Measurements from ENCODE around the gene TNS1.
"Not testable (repeated sequence)": the region's sequence is repeated elsewhere in the genome, so short reads cannot be mapped to it uniquely, and the experiment has no call there.

Gene TNS1

DNA sequence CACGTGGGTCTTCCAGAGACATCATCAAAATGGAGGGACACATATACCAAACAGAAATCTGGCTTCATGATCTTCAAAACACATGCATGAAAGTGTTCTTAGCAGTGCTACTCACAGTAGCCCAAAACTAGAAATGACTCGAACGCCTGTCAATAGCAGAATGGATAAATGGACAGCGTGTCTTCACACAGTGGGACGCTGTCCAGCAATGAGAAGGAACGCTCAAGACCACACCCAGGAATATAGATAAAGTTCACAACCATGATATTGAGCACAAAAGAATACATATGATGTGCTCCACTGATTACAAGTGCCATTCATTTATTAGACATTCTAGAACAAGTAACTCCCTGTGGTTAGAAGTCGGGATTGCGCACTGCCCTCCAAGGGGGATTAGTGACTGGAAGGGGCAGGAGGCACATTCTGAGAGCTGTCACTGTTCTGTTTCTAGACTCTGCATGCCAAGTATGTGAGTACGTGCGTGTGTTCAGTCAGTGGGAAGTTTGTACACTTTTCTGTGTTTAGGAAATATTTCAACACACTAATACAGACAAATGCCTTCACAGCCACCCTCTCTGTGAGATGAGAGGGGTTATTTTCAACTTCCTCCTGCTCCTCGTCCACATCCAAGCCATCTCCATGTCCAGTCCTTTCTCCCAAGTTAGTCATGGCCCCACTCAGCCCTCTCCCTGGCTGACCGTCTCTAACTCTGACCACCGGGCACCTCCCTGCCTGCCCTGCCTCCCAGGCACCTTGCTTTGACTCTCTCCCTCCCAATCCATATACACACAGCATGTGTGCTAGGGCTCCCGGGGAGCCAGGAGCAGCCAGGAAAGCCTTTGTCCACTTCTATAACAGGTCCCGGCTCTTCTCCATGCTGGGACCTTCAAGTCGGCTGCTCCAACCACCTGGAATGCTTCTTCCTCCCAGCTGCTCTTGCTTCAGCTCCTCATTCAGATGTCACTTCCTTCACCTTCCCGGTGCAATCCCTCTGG is 26.9 kb upstream of the TNS1 start:
- DNase-seq = no peak

DNA sequence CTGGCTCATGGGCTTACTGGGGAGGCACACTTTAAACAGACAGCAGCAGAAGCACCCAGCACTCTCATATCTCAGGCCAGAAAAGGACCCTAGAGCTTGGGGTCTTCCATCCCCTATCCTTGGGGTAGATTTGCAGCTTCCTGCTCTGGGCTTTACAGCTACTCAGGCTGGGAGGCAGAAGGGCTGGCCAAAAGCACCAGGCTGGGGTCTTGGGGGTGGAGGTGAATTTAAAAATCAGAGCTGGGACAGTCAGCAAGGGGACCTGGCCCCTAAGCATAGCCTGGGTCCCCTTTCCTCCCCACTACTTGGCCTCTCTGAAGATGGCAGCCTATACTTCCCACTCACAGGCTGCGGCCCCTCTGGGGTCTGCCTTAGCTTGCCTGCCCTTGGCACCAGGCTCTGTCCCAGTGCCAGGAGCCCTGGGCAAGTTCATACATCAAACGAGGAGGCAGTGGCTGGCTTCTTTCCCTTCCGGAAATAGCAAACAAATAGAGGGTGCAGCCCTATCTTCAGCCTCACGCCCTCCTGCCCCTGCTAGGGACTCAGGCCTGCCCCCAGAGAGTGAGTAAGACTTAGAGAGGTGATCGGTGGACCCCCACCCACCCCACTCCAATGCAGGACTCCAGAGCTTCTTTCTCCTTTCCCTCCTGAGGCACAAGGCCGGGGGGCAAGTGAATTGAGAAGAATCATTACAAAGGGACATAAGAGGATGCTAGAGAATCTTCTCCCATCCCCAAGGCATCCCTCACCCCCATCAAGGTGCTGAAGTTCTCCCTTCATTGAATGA is 26.0 kb upstream of the TNS1 start:
- no peak for DNase-seq

DNA sequence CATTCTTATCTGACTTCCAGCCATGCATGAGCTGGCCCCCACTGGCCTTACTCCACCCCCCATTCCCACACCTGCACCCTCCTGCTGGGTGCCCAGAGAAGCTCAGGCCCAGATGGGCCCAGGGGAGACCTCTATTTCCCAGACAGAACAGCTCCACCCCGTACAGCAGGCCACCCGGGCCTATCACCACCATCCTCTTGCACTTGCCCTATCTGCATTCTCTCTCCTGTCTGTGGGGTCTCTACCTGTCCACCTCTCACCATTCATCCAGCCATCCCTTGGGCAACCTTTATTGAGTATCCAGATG is 25.3 kb upstream of the TNS1 start:
- no peak for DNase-seq

DNA sequence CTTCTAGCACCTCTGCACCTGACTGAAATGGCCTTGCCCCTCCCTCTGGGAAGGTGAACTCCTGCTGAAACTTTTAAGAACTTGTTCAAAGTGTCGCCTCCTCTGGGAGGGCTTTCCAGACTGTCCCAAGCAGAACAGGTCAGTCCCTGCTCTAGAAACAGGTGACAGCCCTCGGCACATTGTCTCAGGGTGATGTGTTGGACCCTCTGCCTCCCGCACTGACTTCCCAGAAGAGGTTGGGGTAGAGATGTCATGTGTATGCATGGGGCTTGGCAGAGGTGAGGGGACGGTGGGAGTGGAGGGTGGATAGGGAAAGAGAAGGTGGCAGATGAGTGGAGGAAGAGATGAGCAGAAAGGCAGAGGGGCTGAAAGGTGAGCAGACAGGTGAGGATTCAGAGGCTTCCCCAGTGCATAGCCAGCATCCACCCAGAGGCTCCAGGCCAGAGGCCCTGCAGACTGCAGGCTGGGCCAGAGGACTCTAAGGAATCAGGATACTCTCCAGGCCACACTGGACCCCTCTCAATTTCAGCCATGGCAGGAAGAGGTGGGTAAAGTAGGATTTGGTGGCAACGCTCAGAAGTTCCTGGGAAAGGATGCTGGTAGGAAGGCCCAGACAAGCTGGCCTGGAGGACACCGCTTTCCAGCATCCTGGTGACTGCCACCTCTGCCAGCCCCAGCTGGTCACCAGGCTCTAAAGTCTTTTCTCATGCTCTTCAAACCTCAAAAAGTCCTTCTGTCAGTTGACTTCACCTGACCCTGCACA is 24.8 kb upstream of the TNS1 start:
- DNase-seq = no peak

GRCh38 chr2:218026676-218027425 is 24.1 kb upstream of the TNS1 start:
- DNase-seq = no peak

DNA sequence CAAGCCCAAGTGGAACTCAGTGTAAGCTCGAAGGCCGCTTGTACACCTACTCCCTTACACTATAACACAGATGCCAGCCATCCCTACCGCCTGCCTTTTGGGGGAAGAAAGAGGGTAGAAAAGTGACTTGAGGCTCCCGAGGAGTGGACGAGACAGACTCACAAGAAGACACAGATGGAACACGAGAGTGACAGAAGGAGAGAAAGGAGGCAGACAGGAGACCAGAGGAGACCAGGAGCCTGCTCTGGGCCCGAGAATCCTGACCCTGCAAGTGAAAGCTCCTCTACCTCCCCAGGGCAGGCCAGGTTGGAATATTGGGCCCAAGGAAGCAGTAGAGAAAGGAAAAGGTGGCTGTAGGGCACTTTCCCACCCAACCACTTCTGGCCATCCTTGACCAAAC is 23.4 kb upstream of the TNS1 start:
- no peak for DNase-seq

DNA sequence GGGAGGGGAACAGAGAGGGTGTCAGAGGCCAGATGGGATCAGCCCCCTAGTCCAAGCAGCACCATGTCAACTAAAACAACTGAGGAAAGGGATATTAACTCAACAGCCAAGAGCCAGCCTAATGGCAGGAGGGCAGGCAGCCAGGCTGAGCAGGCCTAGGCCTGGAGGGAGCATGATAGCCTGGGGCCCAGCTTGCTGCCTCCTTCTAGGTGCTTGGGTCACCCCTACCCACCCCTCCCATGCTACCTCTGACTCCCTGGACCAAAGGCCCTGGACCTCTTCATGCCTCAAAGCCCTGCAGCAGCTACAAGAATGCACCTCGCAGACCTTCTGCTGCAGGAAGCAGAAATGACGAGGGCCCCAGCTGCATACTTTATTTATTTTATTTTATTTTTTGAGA is 22.1 kb upstream of the TNS1 start:
- no peak for DNase-seq

- DNase-seq = no peak
Measured at GRCh38 chr2:218024336-218024735, 21.5 kb upstream of the TNS1 start.

- DNase-seq = no peak
Measured at GRCh38 chr2:218023636-218024035, 20.8 kb upstream of the TNS1 start.

DNA sequence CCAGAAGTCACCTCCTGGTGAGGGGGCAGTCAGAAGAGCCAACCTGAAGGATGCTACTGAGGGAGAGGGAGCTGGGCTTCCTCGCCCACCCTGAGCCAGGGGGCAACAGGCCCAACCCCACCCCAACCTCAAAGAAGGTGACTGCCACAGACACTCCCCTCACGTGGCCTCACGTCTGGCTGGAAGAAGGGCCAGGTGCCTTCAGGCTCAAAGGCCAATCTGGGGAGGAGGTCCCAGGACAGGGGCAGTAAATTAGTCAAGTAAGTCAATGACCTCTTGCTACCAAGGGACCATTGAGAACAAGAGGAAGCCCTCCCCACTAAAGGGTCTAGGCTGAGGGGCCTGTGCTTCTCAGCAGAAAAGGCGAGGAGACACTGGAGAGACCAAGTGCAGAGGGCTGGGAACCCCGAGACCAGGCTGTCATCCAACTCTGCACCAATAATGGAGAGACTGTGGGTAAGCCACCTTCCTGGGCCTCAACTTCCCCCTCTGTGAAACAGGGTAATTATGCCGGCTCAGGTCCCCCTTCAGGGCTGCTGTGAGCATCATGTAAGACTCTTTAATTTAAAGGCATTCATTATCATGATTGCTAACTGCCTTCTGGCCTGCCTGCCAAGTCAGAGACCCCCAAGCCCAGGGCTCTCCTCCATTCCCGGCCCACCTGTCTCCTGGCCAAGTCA is 20.2 kb upstream of the TNS1 start:
- no peak for DNase-seq

GRCh38 chr2:218022131-218022850 is 19.5 kb upstream of the TNS1 start:
- DNase-seq = no peak

GRCh38 chr2:218021536-218022071 is 18.8 kb upstream of the TNS1 start:
- no peak for DNase-seq

DNA sequence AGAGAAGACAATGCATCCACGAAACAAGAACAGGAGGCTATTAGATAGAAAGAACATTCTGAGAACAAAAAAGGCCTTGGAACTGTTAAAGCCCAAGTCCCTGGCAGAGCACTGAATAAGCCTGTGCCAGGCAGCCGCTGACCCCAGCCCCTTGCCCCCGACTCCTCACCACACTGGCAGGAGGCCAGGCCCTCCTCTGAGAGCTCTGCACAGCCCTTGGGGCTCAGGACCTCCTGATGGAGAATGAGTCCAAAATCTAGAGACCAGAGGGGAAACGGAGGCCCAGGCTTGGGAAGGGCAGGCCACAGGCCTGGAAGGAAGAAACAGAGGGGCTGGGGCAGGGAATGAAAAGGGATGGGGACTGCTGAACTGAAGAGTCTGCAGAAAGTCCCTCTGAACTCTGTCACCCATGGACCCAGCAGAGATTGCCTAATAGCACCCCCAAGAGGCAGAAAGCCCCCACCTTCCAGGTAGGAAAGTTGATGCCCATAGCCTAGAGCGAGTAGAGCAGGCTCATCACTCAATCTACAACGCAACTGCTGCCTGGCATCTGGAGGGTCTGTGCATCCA is 18.3 kb upstream of the TNS1 start:
- DNase-seq = no peak

DNA sequence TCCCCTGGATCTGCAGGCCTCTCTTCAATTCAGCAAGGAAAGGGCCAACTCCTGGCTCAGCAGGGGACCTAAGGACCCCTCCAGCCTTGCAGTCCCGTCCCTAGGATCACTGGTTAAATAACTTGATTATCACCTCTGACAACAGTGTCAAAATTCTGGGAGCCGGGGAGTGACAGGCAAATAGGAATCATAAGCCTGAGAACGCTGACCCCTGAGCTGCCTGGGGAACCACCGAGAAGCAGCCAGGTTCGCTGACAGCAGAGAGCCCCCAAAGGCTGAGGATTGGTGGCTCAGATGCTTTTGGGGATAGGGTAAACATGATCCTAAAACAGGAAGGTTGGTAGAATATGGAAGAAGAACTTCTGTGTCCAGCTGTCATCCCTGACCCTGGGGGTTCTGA is 17.5 kb upstream of the TNS1 start:
- DNase-seq = no peak

GRCh38 chr2:218019411-218020060 is 16.7 kb upstream of the TNS1 start:
- no peak for DNase-seq

DNA sequence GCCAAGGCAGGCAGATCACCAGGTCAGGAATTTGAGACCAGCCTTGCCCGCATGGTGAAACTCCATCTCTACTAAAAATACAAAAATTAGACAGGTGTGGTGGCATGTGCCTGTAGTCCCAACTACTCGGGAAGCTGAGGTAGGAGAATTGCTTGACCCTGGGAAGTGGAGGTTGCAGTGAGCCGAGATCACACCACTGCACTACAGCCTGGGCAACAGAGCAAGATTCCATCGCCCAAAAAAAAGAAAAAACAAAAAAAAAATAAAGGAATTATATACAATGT is 16.0 kb upstream of the TNS1 start:
- DNase-seq = not testable (repeated sequence)

GRCh38 chr2:218017211-218018053 is 14.6 kb upstream of the TNS1 start:
- no peak for DNase-seq

DNA sequence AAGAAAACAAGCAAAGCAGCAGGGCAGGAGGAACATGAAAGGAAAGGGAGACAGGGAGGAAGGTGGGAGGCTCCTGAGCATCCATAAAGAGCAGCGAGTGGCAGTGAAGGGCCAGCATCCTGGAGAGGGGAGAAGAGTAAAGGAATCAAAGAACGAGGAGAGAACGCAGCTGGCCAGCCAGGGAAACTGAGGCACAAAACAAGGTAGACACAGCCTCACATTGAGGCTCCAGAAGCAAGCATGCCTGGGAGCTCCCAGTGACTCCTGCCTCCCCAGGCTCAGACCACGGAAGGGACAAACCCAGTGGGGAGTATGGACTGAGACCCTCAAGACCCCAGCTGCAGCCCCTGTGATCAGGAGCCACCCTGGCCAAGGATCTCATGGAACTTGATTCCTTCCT is 14.0 kb upstream of the TNS1 start:
- no peak for DNase-seq
